DND-41 (cell line): Measurements from ENCODE around the gene MAPKBP1.

Experiments used
- ATAC-seq: fragments of 200-7000 bp; cut with Tn5 transposase; 3 replicates; pipeline ENCODE4 v1.9.1; 2021; ENCODE audit warnings: low read depth; ENCODE audit not compliant: insufficient read depth
- DNase-seq: peaks from one replicate; pipeline ENCODE4 v3.0.0-alpha.2; 2020
- H2AFZ ChIP-seq: 2 replicates; pipeline ENCODE4 v1.6.0; 2012; ENCODE audit warnings: low read depth, low read length
- H3K27ac ChIP-seq: 2 replicates; pipeline ENCODE4 v1.5.1; 2012; ENCODE audit warnings: low read length, inconsistent platforms
- H3K27me3 ChIP-seq: fragments of 200-600 bp; sonication (generic); 2 replicates; pipeline ENCODE4 v1.6.0; 2012; ENCODE audit warnings: low read length, mild to moderate bottlenecking, inconsistent platforms; ENCODE audit not compliant: insufficient read depth, poor library complexity
- H3K36me3 ChIP-seq: 2 replicates; pipeline ENCODE4 v1.5.1; 2012; ENCODE audit warnings: low read length, inconsistent platforms; ENCODE audit not compliant: insufficient read depth
- H3K4me1 ChIP-seq: 2 replicates; pipeline ENCODE4 v1.5.1; 2012; ENCODE audit warnings: mild to moderate bottlenecking, low read length; ENCODE audit not compliant: insufficient read depth
- H3K4me2 ChIP-seq: 2 replicates; pipeline ENCODE4 v1.6.0; 2012; ENCODE audit warnings: mild to moderate bottlenecking, moderate library complexity, low read length, inconsistent platforms; ENCODE audit not compliant: insufficient read depth
- H3K4me3 ChIP-seq, 2 experiments: fragments of 200-600 bp in 1 of 2; shearing (Covaris generic) in 1 of 2; 2 replicates each; pipeline ENCODE4 v1.5.1; 2012 to 2016; ENCODE audit warnings: inconsistent platforms in 2 of 2, low read length in 2 of 2, mild to moderate bottlenecking in 2 of 2, low read depth in 1 of 2, moderate library complexity in 1 of 2
- H3K79me2 ChIP-seq: 2 replicates; pipeline ENCODE4 v1.6.0; 2012; ENCODE audit warnings: low read length, inconsistent platforms; ENCODE audit not compliant: insufficient read depth
- H3K9ac ChIP-seq: 2 replicates; pipeline ENCODE4 v1.6.0; 2012; ENCODE audit warnings: low read depth, mild to moderate bottlenecking, inconsistent platforms, low read length, moderate library complexity
- H3K9me3 ChIP-seq: 2 replicates; pipeline ENCODE4 v1.5.1; 2012; ENCODE audit warnings: low read length, moderate library complexity, mild to moderate bottlenecking, inconsistent platforms; ENCODE audit not compliant: insufficient read depth, severe bottlenecking
- H4K20me1 ChIP-seq: 2 replicates; pipeline ENCODE4 v1.6.0; 2012; ENCODE audit warnings: low read length; ENCODE audit not compliant: insufficient read depth
- EZH2 ChIP-seq: IDR thresholded peaks from 3 replicates; pipeline ENCODE4 v1.6.1; 2012; ENCODE audit warnings: borderline replicate concordance, low read depth, mild to moderate bottlenecking, moderate library complexity, low read length, inconsistent platforms; ENCODE audit not compliant: severe bottlenecking
- TF ChIP-seq, protein P1 (sequence below): IDR thresholded peaks from 2 replicates; pipeline ENCODE4 v1.5.1; 2012; ENCODE audit warnings: borderline replicate concordance, low read length, moderate library complexity, mild to moderate bottlenecking; ENCODE audit not compliant: poor library complexity, severe bottlenecking; ENCODE audit errors: extremely low read depth

Gene MAPKBP1

GRCh38 chr15:41857316-41857715, 83.0 kb downstream of the MAPKBP1 start:
- H3K4me3 ChIP-seq, result no peak overlapping the region
- no peaks in the 10 kb centered on the region for H3K36me3 ChIP-seq
- H3K27ac ChIP-seq, result no peak overlapping the region
- H4K20me1 ChIP-seq, result no peaks in the 10 kb centered on the region
- DNase-seq (no peak), ATAC-seq (no peak)
- H3K4me2 ChIP-seq, result no peak overlapping the region
- H3K9ac ChIP-seq, result no peak overlapping the region
- no peak for TF ChIP-seq EZH2
- TF ChIP-seq, protein P1, sequence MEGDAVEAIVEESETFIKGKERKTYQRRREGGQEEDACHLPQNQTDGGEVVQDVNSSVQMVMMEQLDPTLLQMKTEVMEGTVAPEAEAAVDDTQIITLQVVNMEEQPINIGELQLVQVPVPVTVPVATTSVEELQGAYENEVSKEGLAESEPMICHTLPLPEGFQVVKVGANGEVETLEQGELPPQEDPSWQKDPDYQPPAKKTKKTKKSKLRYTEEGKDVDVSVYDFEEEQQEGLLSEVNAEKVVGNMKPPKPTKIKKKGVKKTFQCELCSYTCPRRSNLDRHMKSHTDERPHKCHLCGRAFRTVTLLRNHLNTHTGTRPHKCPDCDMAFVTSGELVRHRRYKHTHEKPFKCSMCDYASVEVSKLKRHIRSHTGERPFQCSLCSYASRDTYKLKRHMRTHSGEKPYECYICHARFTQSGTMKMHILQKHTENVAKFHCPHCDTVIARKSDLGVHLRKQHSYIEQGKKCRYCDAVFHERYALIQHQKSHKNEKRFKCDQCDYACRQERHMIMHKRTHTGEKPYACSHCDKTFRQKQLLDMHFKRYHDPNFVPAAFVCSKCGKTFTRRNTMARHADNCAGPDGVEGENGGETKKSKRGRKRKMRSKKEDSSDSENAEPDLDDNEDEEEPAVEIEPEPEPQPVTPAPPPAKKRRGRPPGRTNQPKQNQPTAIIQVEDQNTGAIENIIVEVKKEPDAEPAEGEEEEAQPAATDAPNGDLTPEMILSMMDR, result no peak
- no peaks in the 10 kb centered on the region for H3K4me1 ChIP-seq
- H3K9me3 ChIP-seq, result no peaks in the 10 kb centered on the region
- H3K79me2 ChIP-seq, result no peaks in the 10 kb centered on the region
- H2AFZ ChIP-seq, result no peak overlapping the region
- H3K27me3 ChIP-seq, result no peaks in the 10 kb centered on the region

DNA sequence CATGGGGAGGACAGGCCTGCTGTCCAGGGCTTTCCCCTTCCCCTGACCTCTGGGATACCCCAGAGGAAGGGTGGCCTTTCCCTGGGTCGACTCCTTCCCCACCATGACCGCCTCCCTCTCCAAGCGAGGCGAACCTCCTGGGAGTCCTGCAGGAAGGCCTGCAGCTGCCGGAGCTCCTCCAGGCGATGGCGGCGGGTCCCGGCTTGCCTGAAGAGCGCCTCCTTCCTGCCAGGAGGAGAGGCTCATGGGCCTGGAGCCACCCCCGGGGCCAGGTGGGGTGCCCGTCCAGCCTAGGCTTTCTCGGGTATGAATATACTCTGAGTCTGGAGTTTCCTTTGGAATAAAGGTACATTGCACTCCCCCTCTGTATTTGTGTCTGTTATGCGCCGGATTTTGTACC, 84.5 kb downstream of the MAPKBP1 start:
- no peaks in the 10 kb centered on the region for H4K20me1 ChIP-seq
- no peaks in the 10 kb centered on the region for H3K27me3 ChIP-seq
- ATAC-seq (no peak), DNase-seq (no peak)
- no peaks in the 10 kb centered on the region for H3K9me3 ChIP-seq
- TF ChIP-seq, protein P1, result no peak
- no peak for TF ChIP-seq EZH2
- H3K36me3 ChIP-seq, result no peaks in the 10 kb centered on the region
- H3K4me2 ChIP-seq, result no peak overlapping the region
- H2AFZ ChIP-seq, result no peak overlapping the region
- H3K79me2 ChIP-seq, result no peaks in the 10 kb centered on the region
- H3K4me1 ChIP-seq, result no peaks in the 10 kb centered on the region
- H3K9ac ChIP-seq, result no peak overlapping the region
- no peak overlapping the region for H3K4me3 ChIP-seq
- no peak overlapping the region for H3K27ac ChIP-seq

- H3K79me2 ChIP-seq, result no peaks in the 10 kb centered on the region
- H3K36me3 ChIP-seq, result no peaks in the 10 kb centered on the region
- H3K27me3 ChIP-seq, result no peaks in the 10 kb centered on the region
- H4K20me1 ChIP-seq, result no peaks in the 10 kb centered on the region
- H3K4me3 ChIP-seq, result no peak overlapping the region
- H2AFZ ChIP-seq, result no peak overlapping the region
- H3K9ac ChIP-seq, result no peak overlapping the region
- no peaks in the 10 kb centered on the region for H3K9me3 ChIP-seq
- no peak overlapping the region for H3K27ac ChIP-seq
- TF ChIP-seq, protein P1, result no peak
- no peak for TF ChIP-seq EZH2
- no peak for DNase-seq
- no peaks in the 10 kb centered on the region for H3K4me1 ChIP-seq
- no peak for ATAC-seq
- no peak overlapping the region for H3K4me2 ChIP-seq
Measured at GRCh38 chr15:41860049-41860828, 86.0 kb downstream of the MAPKBP1 start.
